Large intestine (tissue), 3 donors: ENCODE results near the gene KRT7. TPM values are rescaled to one million over a fixed set of nuclear protein-coding genes. Genes with fewer than 3 reads are reported as not detected.

Source experiments
- DNase-seq, 2 donors: peaks; one replicate each; pipeline versions ENCODE4 v3.0.0 to v3.0.0-alpha.2; 2013
- H3K27ac ChIP-seq: one replicate; pipeline ENCODE4 v1.5.1; 2013; ENCODE audit warnings: low read length
- H3K27me3 ChIP-seq: 2 replicates; pipeline ENCODE4 v1.6.1; 2013; ENCODE audit warnings: low read length; ENCODE audit not compliant: control insufficient read depth, insufficient read depth
- H3K36me3 ChIP-seq: 2 replicates; pipeline ENCODE4 v1.6.1; 2013; ENCODE audit warnings: low read length; ENCODE audit not compliant: control insufficient read depth, insufficient read depth
- H3K4me1 ChIP-seq: one replicate; pipeline ENCODE4 v1.6.1; 2013; ENCODE audit warnings: low read length; ENCODE audit not compliant: control insufficient read depth, insufficient read depth
- H3K4me3 ChIP-seq: one replicate; pipeline ENCODE4 v1.5.1; 2013; ENCODE audit warnings: low read length
- H3K9me3 ChIP-seq: one replicate; pipeline ENCODE4 v1.6.1; 2013; ENCODE audit warnings: mild to moderate bottlenecking, low read depth, low read length, moderate library complexity; ENCODE audit not compliant: control insufficient read depth
- WGBS: methylation state at CpG from one replicate; pipeline ENCODE4 v1.1.5; 2013; ENCODE audit warnings: low lambda C conversion rate; ENCODE audit not compliant: insufficient coverage; 5-methylcytosine and 5-hydroxymethylcytosine counted together
- polyA plus RNA-seq: library from polyadenylated mRNA; unstranded; fragments of 120-200 nt; gene quantifications from one replicate; pipeline ENCODE4 v1.2.1, GENCODE V29; 2013

Gene KRT7
- polyA plus RNA-seq, 1 donor: 8.6 TPM

- no peaks in the 10 kb centered on the region for H3K36me3 ChIP-seq
- no peak for DNase-seq
- no CpG with 5 or more reads among the region's 2 CpGs for WGBS
- H3K27me3 ChIP-seq: peaks cover 10% of the 10 kb centered on the region
- H3K27ac ChIP-seq: no peak overlapping the region
- H3K4me3 ChIP-seq: no peak overlapping the region
- no peaks in the 10 kb centered on the region for H3K4me1 ChIP-seq
- H3K9me3 ChIP-seq: peaks cover 3% of the 10 kb centered on the region
Observed at GRCh38 chr12:52268212-52268611, 35.2 kb downstream of the KRT7 start.

DNA sequence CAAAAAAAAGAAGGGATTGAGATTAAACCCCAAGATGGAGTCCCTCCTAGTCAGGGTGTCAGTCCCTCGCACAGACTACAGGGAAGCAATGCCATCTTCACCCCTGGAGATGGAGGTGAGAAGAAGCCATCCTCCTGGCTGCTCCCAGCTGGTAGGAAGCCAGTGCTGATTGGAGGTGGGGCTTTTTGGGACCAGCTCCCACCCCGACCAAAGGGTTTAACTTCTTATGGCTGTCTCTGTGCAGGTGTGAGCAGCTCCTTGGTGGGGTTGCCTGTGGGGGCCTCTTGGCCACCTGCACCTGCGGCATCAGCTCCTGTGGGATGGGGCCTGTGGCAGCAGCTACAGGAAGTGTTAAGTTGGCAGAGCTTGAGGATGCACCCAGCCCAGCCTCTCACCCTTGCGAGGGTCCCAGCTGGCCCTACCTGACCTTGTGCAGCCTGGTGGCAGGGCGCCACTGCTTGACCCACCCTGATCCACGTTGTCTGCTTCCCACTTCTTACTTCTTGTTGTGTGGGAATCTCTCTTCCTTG, 37.6 kb downstream of the KRT7 start:
- H3K27ac ChIP-seq: no peak overlapping the region
- WGBS: no CpG with 5 or more reads among the region's 6 CpGs
- no peaks in the 10 kb centered on the region for H3K36me3 ChIP-seq
- H3K4me3 ChIP-seq: no peak overlapping the region
- H3K4me1 ChIP-seq: no peaks in the 10 kb centered on the region
- H3K9me3 ChIP-seq: no peaks in the 10 kb centered on the region
- H3K27me3 ChIP-seq: peaks cover 11% of the 10 kb centered on the region
- no peak for DNase-seq

DNA sequence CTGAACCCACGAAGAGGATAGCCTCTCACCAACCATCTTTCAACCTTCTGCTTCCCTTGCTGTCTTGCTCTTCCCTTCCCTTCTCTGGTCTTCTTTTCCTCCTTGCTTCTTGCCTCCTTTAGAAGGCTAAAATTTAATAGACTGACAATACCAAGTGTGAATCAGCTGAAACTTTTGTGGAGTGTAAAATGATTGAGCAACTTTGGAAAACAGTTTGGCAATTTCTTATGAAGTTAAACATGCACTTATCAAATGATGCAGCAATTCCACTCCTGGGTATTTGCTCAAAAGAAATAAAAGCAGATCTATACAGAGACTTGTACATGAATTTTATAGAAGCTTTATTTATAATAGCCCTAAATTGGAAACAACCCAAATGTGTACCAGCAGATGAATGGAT, 38.1 kb downstream of the KRT7 start:
- H3K4me1 ChIP-seq: no peaks in the 10 kb centered on the region
- H3K27ac ChIP-seq: no peak overlapping the region
- H3K27me3 ChIP-seq: peaks cover 11% of the 10 kb centered on the region
- no peaks in the 10 kb centered on the region for H3K9me3 ChIP-seq
- no peaks in the 10 kb centered on the region for H3K36me3 ChIP-seq
- DNase-seq: no peak
- no peak overlapping the region for H3K4me3 ChIP-seq
- WGBS: no CpG with 5 or more reads among the region's 1 CpG

GRCh38 chr12:52274521-52275120, 41.6 kb downstream of the KRT7 start, which contains the start of gene KRT86:
TSS of gene KRT86 (plus strand) at chr12:52274645. CDS start at chr12:52301917, 27,272 bp downstream.
- H3K9me3 ChIP-seq: no peaks in the 10 kb centered on the region
- no peak within 1 kb of the TSS for H3K27ac ChIP-seq
- no CpG with 5 or more reads among the region's 3 CpGs for WGBS
- peaks cover 4% of the 10 kb centered on the region for H3K4me1 ChIP-seq
- H3K27me3 ChIP-seq: peaks cover 17% of the 10 kb centered on the region
- no peaks in the 10 kb centered on the region for H3K36me3 ChIP-seq
- no peak for DNase-seq
- no peak within 1 kb of the TSS for H3K4me3 ChIP-seq

- Histone ChIP-seq H3K4me3 (no peak overlapping the region), H3K4me1 (peaks cover 4% of the 10 kb centered on the region), H3K27me3 (peaks cover 16% of the 10 kb centered on the region), H3K36me3 (no peaks in the 10 kb centered on the region), H3K27ac (no peak overlapping the region), H3K9me3 (no peaks in the 10 kb centered on the region)
- DNase-seq: no peak
- WGBS: no CpG with 5 or more reads among the region's 3 CpGs
Observed at GRCh38 chr12:52275686-52276085, 42.6 kb downstream of the KRT7 start.

GRCh38 chr12:52277486-52278245, 44.6 kb downstream of the KRT7 start:
- no peak overlapping the region for H3K4me3 ChIP-seq

DNA sequence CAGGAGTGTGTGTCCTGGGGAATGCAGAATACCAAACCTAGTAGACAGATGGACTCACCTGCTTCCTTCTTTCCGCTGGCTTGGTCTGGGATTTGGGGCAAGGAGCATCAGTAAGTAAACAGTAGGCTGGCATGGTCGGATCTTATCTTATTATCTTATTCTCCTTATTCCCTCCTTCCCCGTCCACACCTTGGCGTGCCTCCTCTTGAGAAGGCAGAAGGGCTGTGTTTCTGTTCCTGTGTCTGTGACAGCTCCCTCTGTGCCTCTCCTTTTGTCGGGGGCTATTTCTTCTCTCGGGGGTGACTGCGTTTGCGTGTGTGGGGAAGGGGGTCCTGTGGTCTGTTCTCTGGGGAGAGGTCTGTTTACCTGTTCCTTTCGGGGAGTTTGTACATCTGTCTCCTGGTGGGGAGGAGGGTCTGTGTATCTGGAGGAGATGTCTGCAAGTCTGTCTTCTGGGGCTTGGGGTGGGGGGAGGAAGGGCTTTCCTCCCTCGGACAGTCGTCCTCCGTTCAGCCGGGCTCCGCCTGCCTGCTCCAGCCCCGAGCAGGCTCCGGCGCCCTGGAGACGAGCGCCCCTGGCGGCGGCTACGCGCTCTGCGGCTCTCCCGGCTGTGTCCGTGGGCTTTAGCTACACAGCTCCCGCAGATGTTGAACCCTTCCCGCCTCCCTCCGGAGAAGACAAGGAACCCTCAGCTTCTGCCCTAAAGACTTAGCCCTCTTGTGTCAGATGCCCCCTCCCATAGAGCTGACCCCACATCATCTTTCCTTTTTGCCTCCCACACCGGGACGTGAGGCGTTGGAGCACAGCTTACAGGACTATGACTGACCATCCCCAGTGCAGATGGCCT, 45.8 kb downstream of the KRT7 start:
- H3K27me3 ChIP-seq: peaks cover 11% of the 10 kb centered on the region
- H3K9me3 ChIP-seq: no peaks in the 10 kb centered on the region
- H3K4me3 ChIP-seq: no peak overlapping the region

More at GRCh38 chr12:52277486-52278245, 44.6 kb downstream of the KRT7 start:
- no peaks in the 10 kb centered on the region for H3K9me3 ChIP-seq
- peaks cover 4% of the 10 kb centered on the region for H3K4me1 ChIP-seq
- peaks cover 11% of the 10 kb centered on the region for H3K27me3 ChIP-seq
- no peaks in the 10 kb centered on the region for H3K36me3 ChIP-seq
- peak; percentile 28 to 43 for DNase-seq
- WGBS: no CpG with 5 or more reads among the region's 9 CpGs
- no peak overlapping the region for H3K27ac ChIP-seq

GRCh38 chr12:52279422-52280318, 46.6 kb downstream of the KRT7 start:
- Histone ChIP-seq H3K27ac (no peak overlapping the region), H3K36me3 (no peaks in the 10 kb centered on the region), H3K4me3 (no peak overlapping the region), H3K4me1 (peaks cover 4% of the 10 kb centered on the region), H3K9me3 (no peaks in the 10 kb centered on the region), H3K27me3 (peaks cover 7% of the 10 kb centered on the region)
- WGBS: 100% methylated on average over 1 of the region's 14 CpGs
- no peak for DNase-seq

More for the DNA sequence above, 45.8 kb downstream of the KRT7 start:
- H3K36me3 ChIP-seq: no peaks in the 10 kb centered on the region
- H3K27ac ChIP-seq: no peak overlapping the region
- peaks cover 4% of the 10 kb centered on the region for H3K4me1 ChIP-seq
- no CpG with 5 or more reads among the region's 32 CpGs for WGBS
- DNase-seq: peak; percentile 49 to 61

DNA sequence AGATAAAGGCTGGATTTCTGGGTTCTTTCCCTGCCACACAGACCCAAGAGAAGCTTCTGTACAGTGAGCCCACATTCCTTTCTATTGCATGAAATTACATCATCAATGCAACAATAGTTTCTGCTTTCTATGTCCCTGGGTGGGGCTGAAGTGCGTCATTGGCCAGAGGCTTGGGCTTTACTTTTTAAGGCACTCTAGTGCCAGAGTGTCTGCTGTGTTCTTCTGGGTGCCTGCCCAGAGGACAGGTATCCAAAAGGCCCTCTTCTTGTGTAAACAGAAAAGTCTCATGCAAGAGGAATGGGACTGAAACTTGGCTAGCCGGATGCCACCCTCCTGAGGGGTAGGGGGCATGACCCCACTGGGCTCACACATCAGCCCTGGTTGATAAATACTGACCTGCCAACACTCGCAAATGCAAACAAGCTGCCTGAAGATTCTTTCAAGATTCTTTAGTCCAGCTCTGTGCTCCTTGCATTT, 47.3 kb downstream of the KRT7 start:
- Histone ChIP-seq H3K9me3 (no peaks in the 10 kb centered on the region), H3K27me3 (peaks cover 7% of the 10 kb centered on the region), H3K36me3 (no peaks in the 10 kb centered on the region), H3K4me3 (no peak overlapping the region), H3K27ac (no peak overlapping the region), H3K4me1 (peaks cover 4% of the 10 kb centered on the region)
- no CpG with 5 or more reads among the region's 3 CpGs for WGBS
- no peak for DNase-seq
